Measurements from ENCODE around the gene SPECC1.
"Not testable (repeated sequence)": the region's sequence is repeated elsewhere in the genome, so short reads cannot be mapped to it uniquely, and the experiment has no call there.

The SPECC1 gene

DNA sequence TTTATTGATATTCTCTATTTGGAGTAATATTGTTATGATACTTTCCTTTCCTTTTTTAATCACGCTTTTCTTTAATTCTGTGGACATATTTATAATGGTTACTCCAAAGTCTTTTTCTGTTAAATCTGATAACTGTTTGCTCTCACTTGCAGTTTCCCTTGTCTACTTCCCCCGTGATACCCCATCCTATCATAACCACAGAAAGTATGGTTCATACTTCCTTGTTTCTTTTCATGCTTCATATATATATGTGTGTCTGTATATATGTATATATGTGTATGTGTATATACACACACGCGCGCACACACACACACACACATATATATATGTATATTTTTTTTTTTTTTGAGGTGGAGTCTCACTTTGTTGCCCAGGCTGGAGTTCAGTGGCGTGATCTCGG, 23.5 kb downstream of the SPECC1 start:
- TF ChIP-seq EZH2phosphoT487 (IDR thresholded peaks at IDR 0.05; ENCODE audit: borderline replicate concordance, low read length) = no peak
- TF ChIP-seq, protein P1, sequence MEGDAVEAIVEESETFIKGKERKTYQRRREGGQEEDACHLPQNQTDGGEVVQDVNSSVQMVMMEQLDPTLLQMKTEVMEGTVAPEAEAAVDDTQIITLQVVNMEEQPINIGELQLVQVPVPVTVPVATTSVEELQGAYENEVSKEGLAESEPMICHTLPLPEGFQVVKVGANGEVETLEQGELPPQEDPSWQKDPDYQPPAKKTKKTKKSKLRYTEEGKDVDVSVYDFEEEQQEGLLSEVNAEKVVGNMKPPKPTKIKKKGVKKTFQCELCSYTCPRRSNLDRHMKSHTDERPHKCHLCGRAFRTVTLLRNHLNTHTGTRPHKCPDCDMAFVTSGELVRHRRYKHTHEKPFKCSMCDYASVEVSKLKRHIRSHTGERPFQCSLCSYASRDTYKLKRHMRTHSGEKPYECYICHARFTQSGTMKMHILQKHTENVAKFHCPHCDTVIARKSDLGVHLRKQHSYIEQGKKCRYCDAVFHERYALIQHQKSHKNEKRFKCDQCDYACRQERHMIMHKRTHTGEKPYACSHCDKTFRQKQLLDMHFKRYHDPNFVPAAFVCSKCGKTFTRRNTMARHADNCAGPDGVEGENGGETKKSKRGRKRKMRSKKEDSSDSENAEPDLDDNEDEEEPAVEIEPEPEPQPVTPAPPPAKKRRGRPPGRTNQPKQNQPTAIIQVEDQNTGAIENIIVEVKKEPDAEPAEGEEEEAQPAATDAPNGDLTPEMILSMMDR (IDR thresholded peaks at IDR 0.05; ENCODE audit: low read depth, low read length, poor library complexity, severe bottlenecking) = no peak
- Histone ChIP-seq H3K27ac (ENCODE audit: low read depth, low read length) (no peak overlapping the region), H3K4me2 (ENCODE audit: low read length) (no peak overlapping the region), H3K9me3 (ENCODE audit: control insufficient read depth, insufficient read depth, low read length) (no peaks in the 10 kb centered on the region), H3K4me3 (ENCODE audit: low read length) (no peak overlapping the region), H3K9me2 (replicated peaks; ENCODE audit: control insufficient read depth, low read length) (no peaks in the 10 kb centered on the region), H3K79me2 (ENCODE audit: control insufficient read depth, low read length) (no peaks in the 10 kb centered on the region), H3K27me3 (ENCODE audit: control insufficient read depth, low read length) (no peaks in the 10 kb centered on the region), H3F3A (ENCODE audit: control insufficient read depth, insufficient read depth) (no peaks in the 10 kb centered on the region), H4K20me1 (ENCODE audit: control insufficient read depth, insufficient read depth, low read depth, low read length) (no peaks in the 10 kb centered on the region), H3K4me1 (ENCODE audit: control insufficient read depth, low read length) (peaks cover 6% of the 10 kb centered on the region), H3K36me3 (ENCODE audit: control insufficient read depth, low read length) (no peaks in the 10 kb centered on the region)

DNA sequence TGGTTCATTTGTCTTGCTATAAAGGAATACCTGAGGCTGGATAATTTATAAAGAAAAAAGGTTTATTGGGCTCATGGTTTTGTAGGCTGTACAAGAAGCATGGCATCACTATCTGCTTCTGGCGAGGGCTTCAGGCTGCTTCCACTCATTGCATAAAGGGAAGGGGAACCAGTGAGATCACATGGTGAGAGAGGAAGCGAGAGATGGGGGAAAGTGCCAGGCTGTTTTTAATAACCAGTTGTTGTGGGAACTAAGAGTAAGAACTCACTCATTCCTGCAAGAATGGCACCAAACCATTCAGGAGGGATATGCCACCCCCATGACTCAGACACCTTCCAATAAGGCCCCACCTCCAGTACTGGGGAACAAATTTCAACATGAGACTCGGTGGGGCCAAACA, 24.3 kb downstream of the SPECC1 start:
- Histone ChIP-seq H4K20me1 (ENCODE audit: control insufficient read depth, insufficient read depth, low read depth, low read length) (no peaks in the 10 kb centered on the region), H3K27me3 (ENCODE audit: control insufficient read depth, low read length) (no peaks in the 10 kb centered on the region), H3K9me3 (ENCODE audit: control insufficient read depth, insufficient read depth, low read length) (no peaks in the 10 kb centered on the region), H3K27ac (ENCODE audit: low read depth, low read length) (no peak overlapping the region), H3K4me1 (ENCODE audit: control insufficient read depth, low read length) (peaks cover 6% of the 10 kb centered on the region), H3K79me2 (ENCODE audit: control insufficient read depth, low read length) (no peaks in the 10 kb centered on the region), H3K9me2 (replicated peaks; ENCODE audit: control insufficient read depth, low read length) (no peaks in the 10 kb centered on the region), H3F3A (ENCODE audit: control insufficient read depth, insufficient read depth) (no peaks in the 10 kb centered on the region), H3K36me3 (ENCODE audit: control insufficient read depth, low read length) (no peaks in the 10 kb centered on the region), H3K4me2 (ENCODE audit: low read length) (no peak overlapping the region), H3K4me3 (ENCODE audit: low read length) (no peak overlapping the region)
- no peak for TF ChIP-seq EZH2phosphoT487 (IDR thresholded peaks at IDR 0.05; ENCODE audit: borderline replicate concordance, low read length)
- TF ChIP-seq, protein P1 (IDR thresholded peaks at IDR 0.05; ENCODE audit: low read depth, low read length, poor library complexity, severe bottlenecking) = no peak

DNA sequence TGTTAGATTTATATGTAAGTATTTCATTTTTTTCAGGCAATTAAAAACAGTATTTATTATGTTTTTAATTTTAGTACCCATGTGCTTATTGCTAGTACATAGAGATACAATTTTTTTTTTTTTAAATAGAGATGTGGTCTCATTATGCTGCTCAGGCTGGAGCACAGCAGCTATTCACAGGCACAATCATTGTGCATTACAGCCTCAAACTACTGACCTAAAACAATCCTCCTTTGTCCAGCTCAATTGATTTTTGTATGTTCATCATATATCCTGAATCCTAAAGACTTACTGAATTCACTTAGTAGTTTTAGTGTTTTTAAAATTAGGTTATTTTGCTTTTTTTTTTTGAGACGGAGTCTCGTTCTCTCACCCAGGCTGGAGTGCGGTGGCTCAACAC, 26.3 kb downstream of the SPECC1 start:
- peaks cover 6% of the 10 kb centered on the region for H3K4me1 ChIP-seq (ENCODE audit: control insufficient read depth, low read length)

DNA sequence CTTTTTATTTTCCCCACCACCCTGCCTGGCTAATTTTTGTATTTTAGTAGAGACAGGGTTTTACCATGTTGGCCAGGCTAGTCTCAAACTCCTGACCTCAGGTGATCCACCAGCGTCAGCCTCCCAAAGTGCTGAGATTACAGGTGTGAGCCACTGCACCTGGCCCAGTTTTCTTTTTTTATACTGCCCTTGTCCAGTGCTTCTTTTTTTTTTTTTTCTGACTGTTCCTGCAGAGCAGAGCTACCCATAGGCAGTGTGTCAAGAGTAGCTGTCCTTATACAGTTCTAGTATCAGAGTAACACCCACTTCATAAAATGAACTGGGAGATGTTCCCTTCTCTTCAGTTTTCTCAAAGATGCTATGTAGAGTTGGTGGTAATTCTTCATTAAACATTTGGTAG, 28.1 kb downstream of the SPECC1 start:
- not testable (repeated sequence) for H3F3A ChIP-seq (ENCODE audit: control insufficient read depth, insufficient read depth); H4K20me1 ChIP-seq (ENCODE audit: control insufficient read depth, insufficient read depth, low read depth, low read length)

More for the DNA sequence above, 26.3 kb downstream of the SPECC1 start:
- no peak overlapping the region for H3K4me3 ChIP-seq (ENCODE audit: low read length)
- no peaks in the 10 kb centered on the region for H3K9me3 ChIP-seq (ENCODE audit: control insufficient read depth, insufficient read depth, low read length)
- H3K4me2 ChIP-seq (ENCODE audit: low read length) = no peak overlapping the region
- H3K36me3 ChIP-seq (ENCODE audit: control insufficient read depth, low read length) = no peaks in the 10 kb centered on the region
- no peak overlapping the region for H3K27ac ChIP-seq (ENCODE audit: low read depth, low read length)
- H3K9me2 ChIP-seq (replicated peaks; ENCODE audit: control insufficient read depth, low read length) = no peaks in the 10 kb centered on the region
- H3F3A ChIP-seq (ENCODE audit: control insufficient read depth, insufficient read depth) = no peaks in the 10 kb centered on the region
- TF ChIP-seq, protein P1 (IDR thresholded peaks at IDR 0.05; ENCODE audit: low read depth, low read length, poor library complexity, severe bottlenecking) = no peak
- no peak for TF ChIP-seq EZH2phosphoT487 (IDR thresholded peaks at IDR 0.05; ENCODE audit: borderline replicate concordance, low read length)
- no peaks in the 10 kb centered on the region for H4K20me1 ChIP-seq (ENCODE audit: control insufficient read depth, insufficient read depth, low read depth, low read length)
- H3K79me2 ChIP-seq (ENCODE audit: control insufficient read depth, low read length) = no peaks in the 10 kb centered on the region
- no peaks in the 10 kb centered on the region for H3K27me3 ChIP-seq (ENCODE audit: control insufficient read depth, low read length)

More for the DNA sequence above, 28.1 kb downstream of the SPECC1 start:
- not testable (repeated sequence) for H3K9me2 ChIP-seq (replicated peaks; ENCODE audit: control insufficient read depth, low read length); H3K4me1 ChIP-seq (ENCODE audit: control insufficient read depth, low read length); H3K79me2 ChIP-seq (ENCODE audit: control insufficient read depth, low read length); H3K4me3 ChIP-seq (ENCODE audit: low read length); H3K9me3 ChIP-seq (ENCODE audit: control insufficient read depth, insufficient read depth, low read length); H3K4me2 ChIP-seq (ENCODE audit: low read length); H3K27ac ChIP-seq (ENCODE audit: low read depth, low read length); H3K27me3 ChIP-seq (ENCODE audit: control insufficient read depth, low read length); H3K36me3 ChIP-seq (ENCODE audit: control insufficient read depth, low read length)
